ENCODE measurements around the gene KCNQ1. TPM values are rescaled to one million over a fixed set of nuclear protein-coding genes. Genes with fewer than 3 reads are reported as not detected.

KCNQ1 gene
- total and polyA plus RNA-seq, 2 of the 13 experiments (the other 11 are each of a cell fraction or from before 2014, with no cell fraction given): 0.02 to 0.08 TPM

DNA sequence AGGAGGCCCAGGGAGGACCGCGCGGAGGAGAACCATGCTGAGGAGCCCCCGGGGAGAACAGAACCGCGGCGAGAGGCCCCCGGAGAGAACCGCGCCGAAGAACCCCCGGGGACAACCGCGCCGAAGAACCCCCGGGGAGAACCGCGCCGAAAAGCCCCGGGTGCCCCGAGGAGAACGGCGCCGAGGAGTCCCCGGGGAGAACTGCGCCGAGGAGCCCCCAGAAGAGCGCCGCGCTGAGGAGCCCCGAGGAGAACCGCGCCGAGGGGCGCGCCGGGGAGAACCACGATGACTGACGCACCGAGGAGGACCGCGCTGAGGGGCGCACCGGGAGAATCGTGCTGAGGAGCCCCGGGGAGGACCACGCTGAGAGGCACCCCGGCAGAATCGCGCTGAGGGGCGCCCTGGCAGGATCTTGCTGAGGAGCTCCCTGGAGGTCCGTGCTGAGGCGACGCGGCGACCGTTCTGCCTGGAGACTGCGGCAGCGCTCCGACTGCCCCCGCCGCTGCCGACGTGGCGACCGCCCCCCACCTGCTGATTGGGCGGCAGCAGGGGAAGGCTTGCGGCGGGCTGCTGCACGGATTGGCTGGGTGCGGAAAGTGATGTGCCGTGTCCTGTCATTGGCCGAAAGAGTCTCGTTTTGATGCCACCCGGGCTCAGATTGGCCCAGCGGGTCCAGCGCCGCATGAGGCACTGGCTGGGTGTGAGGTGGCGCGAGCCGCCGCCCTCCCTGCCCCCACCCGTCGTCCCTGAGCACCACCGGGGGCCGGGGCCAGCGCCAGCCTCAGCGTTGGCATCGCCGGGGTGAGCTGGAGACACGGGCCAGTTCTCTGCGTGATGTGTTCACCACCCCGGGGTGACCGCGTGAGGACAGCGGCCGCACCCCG, 255.0 kb downstream of the KCNQ1 start, which contains the start of gene KCNQ1OT1 (continued):
- TF ChIP-seq HIVEP1 (CRISPR knock-in tag; IDR thresholded peaks at IDR 0.05) (peak; percentile 56; the same call in 1 of the 2 replicates), PITX1 (CRISPR knock-in tag; IDR thresholded peaks at IDR 0.05) (peak; percentile 74; the same call in 1 of the 2 replicates), ZNF7 (CRISPR knock-in tag; IDR thresholded peaks at IDR 0.05) (no peak), ZNF253 (CRISPR knock-in tag; IDR thresholded peaks at IDR 0.05; ENCODE audit: borderline replicate concordance) (no peak), ATRX (CRISPR knock-in tag; IDR thresholded peaks at IDR 0.05; ENCODE audit: borderline replicate concordance) (no peak), SUZ12 (IDR thresholded peaks at IDR 0.05; ENCODE audit: low read depth, low read length) (no peak), ZNF782 (CRISPR knock-in tag; IDR thresholded peaks at IDR 0.05; ENCODE audit: borderline replicate concordance) (no peak), NONO (IDR thresholded peaks at IDR 0.05) (no peak), NONO (CRISPR knock-in tag; conservative IDR thresholded peaks at IDR 0.05) (peak; percentile 95), ZNF484 (CRISPR knock-in tag; IDR thresholded peaks at IDR 0.05; ENCODE audit: borderline replicate concordance, low read depth) (no peak; the same call in 1 of the 2 replicates), ATF7-NPFF (CRISPR knock-in tag; IDR thresholded peaks at IDR 0.05; ENCODE audit: low read depth) (peak; percentile 94), RBFOX2 (IDR thresholded peaks at IDR 0.05; ENCODE audit: low read depth, low read length) (peak; percentile 99), JUNB (CRISPR knock-in tag; IDR thresholded peaks at IDR 0.05; ENCODE audit: borderline replicate concordance) (no peak), ZNF558 (CRISPR knock-in tag; IDR thresholded peaks at IDR 0.05; ENCODE audit: borderline replicate concordance) (peak; percentile 80; the same call in 1 of the 2 replicates), ZNF10 (CRISPR knock-in tag; IDR thresholded peaks at IDR 0.05; ENCODE audit: borderline replicate concordance, low read depth) (no peak), ZNF572 (CRISPR knock-in tag; IDR thresholded peaks at IDR 0.05) (no peak), RARA (CRISPR knock-in tag; IDR thresholded peaks at IDR 0.05) (no peak; the same call in none of the 2 replicates), ZSCAN9 (CRISPR knock-in tag; IDR thresholded peaks at IDR 0.05; ENCODE audit: borderline replicate concordance) (peak; percentile 85; the same call in 1 of the 2 replicates)
- TF ChIP-seq, protein P1, sequence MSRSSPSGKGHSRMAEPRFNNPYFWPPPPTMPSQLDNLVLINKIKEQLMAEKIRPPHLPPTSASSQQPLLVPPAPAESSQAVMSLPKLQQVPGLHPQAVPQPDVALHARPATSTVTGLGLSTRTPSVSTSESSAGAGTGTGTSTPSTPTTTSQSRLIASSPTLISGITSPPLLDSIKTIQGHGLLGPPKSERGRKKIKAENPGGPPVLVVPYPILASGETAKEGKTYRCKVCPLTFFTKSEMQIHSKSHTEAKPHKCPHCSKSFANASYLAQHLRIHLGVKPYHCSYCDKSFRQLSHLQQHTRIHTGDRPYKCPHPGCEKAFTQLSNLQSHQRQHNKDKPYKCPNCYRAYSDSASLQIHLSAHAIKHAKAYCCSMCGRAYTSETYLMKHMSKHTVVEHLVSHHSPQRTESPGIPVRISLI (CRISPR knock-in tag; IDR thresholded peaks at IDR 0.05; ENCODE audit: borderline replicate concordance): 0 out of 2 replicates have a peak, but pooled peaks have one; percentile 8
- TF ChIP-seq, protein P2, sequence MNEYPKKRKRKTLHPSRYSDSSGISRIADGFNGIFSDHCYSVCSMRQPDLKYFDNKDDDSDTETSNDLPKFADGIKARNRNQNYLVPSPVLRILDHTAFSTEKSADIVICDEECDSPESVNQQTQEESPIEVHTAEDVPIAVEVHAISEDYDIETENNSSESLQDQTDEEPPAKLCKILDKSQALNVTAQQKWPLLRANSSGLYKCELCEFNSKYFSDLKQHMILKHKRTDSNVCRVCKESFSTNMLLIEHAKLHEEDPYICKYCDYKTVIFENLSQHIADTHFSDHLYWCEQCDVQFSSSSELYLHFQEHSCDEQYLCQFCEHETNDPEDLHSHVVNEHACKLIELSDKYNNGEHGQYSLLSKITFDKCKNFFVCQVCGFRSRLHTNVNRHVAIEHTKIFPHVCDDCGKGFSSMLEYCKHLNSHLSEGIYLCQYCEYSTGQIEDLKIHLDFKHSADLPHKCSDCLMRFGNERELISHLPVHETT (CRISPR knock-in tag; conservative IDR thresholded peaks at IDR 0.05): peak; percentile 62; the same call in 1 of the 2 replicates
- TF ChIP-seq, protein P3, sequence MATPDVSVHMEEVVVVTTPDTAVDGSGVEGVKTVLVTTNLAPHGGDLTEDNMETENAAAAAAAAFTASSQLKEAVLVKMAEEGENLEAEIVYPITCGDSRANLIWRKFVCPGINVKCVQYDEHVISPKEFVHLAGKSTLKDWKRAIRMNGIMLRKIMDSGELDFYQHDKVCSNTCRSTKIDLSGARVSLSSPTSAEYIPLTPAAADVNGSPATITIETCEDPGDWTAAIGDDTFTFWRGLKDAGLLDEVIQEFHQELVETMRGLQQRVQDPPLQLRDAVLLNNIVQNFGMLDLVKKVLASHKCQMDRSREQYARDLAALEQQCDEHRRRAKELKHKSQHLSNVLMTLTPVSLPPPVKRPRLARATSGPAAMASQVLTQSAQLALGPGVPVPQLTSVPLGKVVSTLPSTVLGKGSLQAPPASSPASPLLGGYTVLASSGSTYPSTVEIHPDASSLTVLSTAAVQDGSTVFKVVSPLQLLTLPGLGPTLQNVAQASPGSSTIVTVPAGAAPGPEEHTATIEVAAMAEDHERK (CRISPR knock-in tag; IDR thresholded peaks at IDR 0.05; ENCODE audit: low read depth): peak; percentile 31; the same call in 1 of the 2 replicates
- TF ChIP-seq, protein P4, sequence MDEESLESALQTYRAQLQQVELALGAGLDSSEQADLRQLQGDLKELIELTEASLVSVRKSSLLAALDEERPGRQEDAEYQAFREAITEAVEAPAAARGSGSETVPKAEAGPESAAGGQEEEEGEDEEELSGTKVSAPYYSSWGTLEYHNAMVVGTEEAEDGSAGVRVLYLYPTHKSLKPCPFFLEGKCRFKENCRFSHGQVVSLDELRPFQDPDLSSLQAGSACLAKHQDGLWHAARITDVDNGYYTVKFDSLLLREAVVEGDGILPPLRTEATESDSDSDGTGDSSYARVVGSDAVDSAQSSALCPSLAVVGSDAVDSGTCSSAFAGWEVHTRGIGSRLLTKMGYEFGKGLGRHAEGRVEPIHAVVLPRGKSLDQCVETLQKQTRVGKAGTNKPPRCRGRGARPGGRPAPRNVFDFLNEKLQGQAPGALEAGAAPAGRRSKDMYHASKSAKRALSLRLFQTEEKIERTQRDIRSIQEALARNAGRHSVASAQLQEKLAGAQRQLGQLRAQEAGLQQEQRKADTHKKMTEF (CRISPR knock-in tag; IDR thresholded peaks at IDR 0.05): peak; percentile 75; the same call in 1 of the 2 replicates
- TF ChIP-seq, protein P5, sequence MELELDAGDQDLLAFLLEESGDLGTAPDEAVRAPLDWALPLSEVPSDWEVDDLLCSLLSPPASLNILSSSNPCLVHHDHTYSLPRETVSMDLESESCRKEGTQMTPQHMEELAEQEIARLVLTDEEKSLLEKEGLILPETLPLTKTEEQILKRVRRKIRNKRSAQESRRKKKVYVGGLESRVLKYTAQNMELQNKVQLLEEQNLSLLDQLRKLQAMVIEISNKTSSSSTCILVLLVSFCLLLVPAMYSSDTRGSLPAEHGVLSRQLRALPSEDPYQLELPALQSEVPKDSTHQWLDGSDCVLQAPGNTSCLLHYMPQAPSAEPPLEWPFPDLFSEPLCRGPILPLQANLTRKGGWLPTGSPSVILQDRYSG (CRISPR knock-in tag; IDR thresholded peaks at IDR 0.05): no peak; the same call in 1 of the 2 replicates

All from HepG2 (cell line).